HG03342 (cell line): Measurements from ENCODE around the gene CLMP.

ENCODE experiments used
- ATAC-seq: cut with Tn5 transposase; IDR thresholded peaks from one replicate; pipeline ENCODE4 v1.9.1; 2021; ENCODE audit warnings: mild to moderate bottlenecking, moderate library complexity; ENCODE audit not compliant: unreplicated experiment

The CLMP gene

GRCh38 chr11:123030517-123030916, 164.5 kb downstream of the CLMP start:
- ATAC-seq, result no peak

- ATAC-seq, result peak; percentile 83
Measured at GRCh38 chr11:123020968-123021367, 174.1 kb downstream of the CLMP start.
